HG03159 (cell line): ENCODE results near the gene OVAAL.

Experiments
- ATAC-seq: cut with Tn5 transposase; IDR thresholded peaks from one replicate; pipeline ENCODE4 v1.9.1; 2021; ENCODE audit warnings: mild to moderate bottlenecking, moderate library complexity; ENCODE audit not compliant: unreplicated experiment

The OVAAL gene

DNA sequence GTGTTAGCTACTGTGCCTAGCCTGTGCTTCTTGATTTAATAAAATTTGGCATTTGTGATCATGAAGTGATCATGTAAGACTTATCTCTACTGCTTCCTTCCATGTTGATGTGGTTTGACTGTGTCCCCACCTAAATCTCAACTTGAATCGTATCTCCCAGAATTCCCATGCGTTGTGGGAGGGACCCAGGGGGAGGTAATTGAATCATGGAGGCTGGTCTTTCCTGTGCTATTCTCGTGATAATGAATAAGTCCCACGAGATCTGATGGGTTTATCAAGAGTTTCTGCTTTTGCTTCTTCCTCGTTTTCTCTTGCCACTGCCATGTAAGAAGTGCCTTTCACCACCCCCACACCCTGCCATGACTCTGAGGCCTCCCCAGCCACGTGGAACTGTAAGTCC is at the start of gene OVAAL:
OVAAL (plus strand) TSS at position 301 of the 400 bp plus-strand sequence.
- ATAC-seq, result no peak

DNA sequence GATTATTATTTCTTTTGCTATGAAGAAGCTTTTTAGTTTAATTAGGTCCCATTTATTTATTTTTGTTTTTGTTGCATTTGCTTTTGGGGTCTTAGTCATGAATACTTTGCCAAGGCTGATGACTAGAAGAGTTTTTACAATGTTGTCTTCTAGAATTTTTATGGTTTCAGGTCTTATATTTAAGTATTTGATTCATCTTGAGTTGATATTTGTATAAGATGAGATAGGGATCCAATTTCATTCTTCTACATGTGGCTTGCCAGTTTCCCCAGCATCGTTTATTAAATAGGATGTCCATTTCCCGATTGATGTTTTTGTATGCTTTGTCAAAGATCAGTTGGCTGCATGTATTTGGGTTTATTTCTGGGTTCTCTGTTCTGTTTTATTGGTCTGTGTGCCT is 47.9 kb upstream of the OVAAL start:
- no peak for ATAC-seq

DNA sequence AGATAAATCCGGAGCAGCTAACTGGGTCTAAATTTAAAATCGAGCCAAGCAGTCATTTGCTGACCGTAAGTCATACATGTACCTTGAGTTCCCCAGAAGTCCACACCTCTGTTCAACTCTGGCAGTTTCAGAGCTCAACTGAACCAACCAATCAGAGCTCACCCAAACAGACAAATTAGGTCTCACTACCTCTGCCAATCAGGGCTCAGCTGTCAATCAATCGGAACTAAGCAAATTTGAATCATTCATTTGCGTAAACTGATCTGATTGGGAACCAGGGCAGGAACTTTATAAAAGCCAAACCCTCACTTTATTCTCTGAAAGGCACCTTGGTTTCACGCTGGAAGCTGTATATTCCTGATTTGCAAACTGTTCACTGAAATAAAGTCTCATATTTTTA is 45.2 kb upstream of the OVAAL start:
- ATAC-seq, result no peak

- ATAC-seq, result no peak
Measured at GRCh38 chr1:180515364-180515763, 43.4 kb upstream of the OVAAL start.

GRCh38 chr1:180515857-180516388 is 42.8 kb upstream of the OVAAL start:
- peak; percentile 89 for ATAC-seq

DNA sequence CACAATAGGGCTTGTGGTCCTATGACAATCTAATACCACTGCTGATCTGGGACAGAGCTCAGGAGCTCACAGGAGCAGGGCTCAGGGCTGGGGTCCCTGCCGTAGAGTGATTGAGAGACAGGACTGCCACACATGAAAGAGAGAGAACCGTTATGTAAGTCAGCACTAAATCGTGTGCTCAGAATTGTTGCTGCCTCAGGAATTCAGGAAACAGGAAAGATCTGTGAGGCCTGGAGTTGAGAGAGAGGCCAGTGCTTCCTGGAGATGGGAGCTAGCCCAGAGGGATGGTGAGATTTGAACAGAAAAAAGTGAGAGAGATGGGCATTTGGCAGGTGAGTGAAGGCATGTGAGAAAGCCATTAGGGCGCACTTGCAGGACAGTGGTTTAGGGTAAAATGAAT is 38.9 kb upstream of the OVAAL start:
- no peak for ATAC-seq

DNA sequence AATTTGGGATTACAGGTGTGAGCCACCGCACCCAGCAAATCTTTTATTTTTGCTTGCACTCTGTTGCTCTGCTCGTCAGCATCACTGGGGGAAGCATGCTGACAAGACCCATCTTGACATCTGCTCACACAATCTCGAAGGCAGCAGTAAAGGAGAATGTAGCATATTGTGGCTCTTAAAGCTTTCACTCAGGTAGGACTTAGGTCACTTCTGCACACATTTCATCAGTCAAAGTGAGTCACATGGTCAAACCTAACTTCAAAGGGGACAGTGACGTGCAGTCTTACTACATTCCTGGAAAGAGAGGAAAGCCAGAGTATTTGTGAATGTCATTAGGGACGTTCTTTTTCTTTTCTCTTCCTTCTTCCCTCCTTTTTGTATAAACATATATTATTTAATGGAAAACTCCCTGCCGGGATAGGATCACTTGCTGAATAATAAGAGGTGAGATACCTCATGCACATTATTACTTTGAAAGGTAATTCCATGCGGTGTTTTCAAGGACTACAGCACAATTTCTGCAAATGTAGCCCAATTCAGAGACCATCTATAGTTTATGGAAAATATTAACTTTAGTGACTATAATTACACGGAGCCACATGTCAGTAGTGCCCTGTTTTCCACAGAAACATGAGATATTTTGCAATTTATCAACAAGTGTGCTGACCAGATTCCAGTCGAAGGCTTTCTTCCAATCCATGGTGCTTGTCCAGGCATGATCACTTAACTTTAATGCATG is 37.1 kb upstream of the OVAAL start:
- no peak for ATAC-seq

GRCh38 chr1:180522213-180522515 is 36.6 kb upstream of the OVAAL start:
- ATAC-seq, result no peak

DNA sequence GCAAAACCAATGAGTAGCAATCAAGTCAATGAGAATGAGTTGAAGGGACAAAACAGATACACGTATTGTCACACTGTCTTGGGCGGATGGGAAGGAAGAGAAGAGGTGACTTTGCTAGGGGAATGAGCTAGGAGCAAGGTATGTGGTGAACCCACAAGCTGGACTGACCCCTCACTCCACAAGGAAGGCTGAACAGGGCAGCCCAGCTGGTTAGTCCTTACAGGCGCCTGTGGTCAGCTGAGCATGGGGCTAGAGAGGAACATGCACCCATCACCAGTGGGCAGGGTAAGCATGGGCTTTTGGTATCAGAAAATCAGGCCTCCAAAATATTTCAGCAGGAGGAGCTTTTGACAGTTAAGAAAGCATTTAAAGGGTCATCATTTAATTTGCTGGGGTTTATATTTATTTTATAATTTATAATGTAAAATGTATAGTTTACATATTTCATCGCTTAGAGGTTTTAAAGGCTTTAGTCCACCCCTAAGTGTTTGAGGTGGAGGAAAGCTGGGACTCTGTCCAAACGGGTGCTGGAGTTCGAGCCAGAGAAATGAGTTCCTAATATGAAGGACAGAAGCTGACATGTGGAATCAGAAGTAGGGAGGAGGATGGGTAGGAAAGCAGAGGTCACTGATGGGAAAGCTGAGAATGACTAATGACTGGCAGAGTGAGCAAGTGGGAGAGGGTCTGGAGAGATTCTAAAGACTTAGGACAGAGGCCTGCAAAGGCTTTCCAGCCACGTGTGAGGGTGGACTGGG is 34.4 kb upstream of the OVAAL start:
- ATAC-seq, result no peak

- no peak for ATAC-seq
Measured at GRCh38 chr1:180524915-180525714, 33.6 kb upstream of the OVAAL start.

DNA sequence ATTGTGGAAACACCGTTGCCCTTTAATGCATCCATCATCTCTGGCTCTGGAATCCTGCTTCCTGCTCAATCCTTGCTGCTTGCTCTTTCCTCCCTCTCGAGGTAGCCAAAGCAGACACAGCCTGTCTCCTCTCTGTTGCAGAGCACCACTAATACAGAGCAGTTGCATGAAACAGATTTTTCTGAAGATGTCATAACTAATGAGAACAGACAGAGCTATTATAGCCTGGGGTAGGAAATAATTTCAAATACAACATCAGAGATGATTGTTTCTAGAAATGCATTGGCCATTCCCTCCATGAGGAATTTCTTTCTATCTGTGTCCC is 33.1 kb upstream of the OVAAL start:
- no peak for ATAC-seq

DNA sequence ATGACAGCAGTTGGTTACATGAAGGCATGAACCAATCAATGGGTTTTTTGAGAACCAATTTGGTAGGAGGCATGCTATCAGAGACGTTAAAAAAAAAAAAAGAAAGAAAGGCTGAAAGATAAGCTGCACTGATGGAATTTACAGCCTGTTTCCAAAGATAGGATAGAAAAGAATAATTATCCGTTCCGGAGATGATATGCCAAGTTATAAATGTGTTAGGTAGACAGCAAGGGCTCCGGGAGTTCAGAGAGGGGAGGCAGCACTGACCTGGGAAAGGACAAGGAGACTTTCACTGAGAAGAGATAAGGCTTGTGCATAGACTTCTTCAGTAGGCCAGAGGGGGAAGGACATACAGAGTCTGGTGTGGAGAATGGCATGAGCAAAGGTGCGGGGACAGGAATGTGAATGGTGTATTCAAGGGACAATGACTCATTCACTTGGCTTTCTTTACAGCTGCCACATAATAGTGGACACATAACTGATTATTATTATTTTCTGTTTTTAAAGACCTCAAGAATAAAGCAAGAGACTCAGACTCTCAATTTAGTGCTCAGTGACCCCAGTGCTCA is 31.6 kb upstream of the OVAAL start:
- no peak for ATAC-seq

- no peak for ATAC-seq
Measured at GRCh38 chr1:180528868-180529470, 29.8 kb upstream of the OVAAL start.

DNA sequence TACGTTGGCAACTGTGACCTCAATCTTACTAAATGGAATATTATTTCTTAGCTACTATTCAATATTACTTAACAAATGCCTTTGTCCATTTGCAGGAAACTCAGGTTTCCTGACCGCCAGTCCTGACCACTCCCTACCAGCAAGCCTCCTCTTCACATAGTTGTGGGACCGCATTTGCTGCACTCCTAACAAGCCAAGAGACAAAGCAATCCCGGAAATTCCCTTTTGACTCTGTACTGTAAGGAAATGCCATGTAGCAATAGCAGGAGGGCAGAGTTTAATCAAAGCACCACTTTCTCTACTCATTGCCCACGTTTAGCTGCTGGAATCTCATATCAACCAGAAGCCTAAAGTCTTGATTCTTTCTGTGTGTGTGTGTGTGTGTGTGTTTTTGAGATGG is 28.3 kb upstream of the OVAAL start:
- ATAC-seq, result no peak

GRCh38 chr1:180532854-180533253 is 25.9 kb upstream of the OVAAL start:
- ATAC-seq, result no peak

DNA sequence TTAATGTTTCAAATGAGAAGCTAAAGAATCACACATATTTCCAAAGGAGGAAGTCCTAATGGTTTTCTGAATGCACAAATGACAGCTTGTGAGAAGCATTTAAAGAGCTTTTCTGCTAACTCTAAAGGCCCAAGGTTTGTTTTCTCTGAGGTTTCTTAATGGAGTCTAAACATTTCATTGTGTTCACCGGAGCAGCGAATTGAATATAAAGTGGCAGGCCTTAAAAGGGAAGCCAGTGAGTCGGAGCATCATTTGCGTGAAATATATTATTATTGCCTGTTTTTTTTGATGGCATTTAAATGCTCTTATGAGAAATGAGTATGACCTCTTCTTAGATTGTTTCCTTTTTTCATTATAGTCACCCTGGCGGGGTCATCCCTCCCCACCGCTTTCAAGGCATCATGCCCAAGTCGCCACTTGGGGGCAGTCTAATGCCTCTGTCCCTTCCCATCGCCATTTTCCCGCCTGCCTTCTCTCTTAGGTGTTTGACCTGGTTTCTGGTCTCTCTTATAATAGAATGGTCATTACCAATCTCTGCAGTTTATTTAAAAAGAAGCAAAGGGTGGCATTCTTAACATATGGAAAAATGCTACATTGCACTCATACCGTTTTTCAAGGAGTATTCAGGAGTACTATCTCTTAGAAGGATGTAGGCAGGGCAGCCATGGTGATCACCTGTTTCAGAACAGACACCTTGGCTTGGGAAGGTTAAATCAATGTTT is 25.3 kb upstream of the OVAAL start:
- ATAC-seq, result peak; percentile 56

DNA sequence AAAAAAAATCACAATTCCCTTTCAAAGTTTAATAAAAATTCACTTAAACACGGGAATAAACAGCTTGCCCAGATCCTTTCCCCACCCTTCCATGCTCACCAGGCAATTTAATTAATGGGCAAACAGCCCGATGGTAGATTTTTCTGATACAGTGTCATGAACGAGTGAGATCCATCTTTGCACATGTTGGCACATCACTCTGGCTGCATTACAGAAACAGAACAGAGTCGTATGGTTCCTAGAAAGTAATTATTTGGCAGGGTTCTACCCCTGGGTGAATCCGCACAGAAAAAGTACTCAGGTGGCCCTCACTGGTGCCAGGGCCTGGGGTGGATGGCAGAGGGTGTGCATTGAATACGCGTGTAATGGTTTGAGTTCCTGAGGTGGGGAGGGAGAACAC is 24.6 kb upstream of the OVAAL start:
- no peak for ATAC-seq

DNA sequence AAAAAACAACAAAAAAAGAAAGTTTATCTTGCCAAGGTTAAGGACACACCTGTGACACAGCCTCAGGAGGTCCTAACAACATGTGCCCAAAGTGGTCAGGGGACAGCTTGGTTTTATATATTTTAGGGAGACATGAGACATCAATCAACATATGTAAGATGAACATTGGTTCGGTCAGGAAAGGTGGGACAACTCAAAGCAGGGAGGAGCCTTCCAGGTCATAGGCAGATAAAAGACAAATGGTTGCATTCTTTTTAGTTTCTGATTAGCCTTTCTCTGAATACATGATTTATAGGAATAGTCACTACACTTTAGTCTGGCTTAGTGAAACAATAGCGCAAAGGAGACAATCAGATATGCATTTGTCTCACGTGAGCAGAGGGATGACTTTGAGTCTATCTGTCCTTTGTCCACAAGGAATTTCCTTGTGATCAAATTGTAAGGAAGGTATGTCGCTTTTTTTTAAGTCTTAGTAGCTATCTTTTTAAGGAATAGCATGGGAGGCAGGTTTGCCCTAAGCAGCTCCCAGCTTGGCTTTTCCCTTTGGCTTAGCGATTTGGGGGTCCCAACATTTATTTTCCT is 23.3 kb upstream of the OVAAL start:
- no peak for ATAC-seq

DNA sequence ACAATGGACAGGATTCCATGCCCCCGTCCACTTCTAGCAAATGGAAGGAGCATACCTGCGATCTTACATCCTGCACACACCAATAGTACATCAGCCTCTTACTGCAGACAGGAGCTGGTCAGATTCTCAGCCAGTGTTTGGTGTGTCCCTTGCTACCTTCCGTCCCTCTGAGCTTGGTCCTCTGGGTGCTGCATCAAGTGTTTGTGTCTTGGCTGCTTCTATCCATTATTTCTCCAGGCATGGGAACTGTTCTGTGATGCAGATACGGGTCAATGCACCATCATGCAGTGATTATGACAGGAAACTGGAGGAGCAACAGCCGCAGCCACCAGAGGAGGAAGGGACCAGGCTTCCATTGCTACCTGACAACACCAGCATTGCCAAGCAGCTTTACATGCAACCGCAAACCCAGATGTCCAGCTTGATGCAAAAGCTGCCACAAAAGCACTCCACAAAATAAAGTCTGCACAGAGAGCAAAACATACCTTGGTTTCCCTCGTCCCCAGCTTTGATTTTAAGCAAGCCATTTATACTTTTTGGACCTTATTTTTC is 21.9 kb upstream of the OVAAL start:
- ATAC-seq, result no peak

DNA sequence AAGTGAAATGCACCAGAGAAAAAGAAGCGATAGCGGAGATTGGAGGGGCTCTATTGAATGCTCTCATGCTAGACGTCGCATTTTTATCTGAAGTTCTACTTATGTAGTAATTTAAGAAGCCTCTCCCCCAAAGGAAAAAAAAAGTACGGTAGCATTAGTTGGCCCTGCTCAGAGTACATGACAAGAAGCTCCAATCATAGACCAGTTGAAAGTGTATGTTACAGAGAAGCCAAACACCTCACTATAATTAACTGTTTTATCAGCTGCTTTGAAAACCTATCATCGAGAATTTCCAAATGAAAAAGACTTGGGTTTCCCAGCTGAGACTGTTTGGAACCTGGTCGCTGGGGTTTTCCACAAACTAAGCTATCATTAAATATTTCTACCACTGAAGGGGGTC is 19.6 kb upstream of the OVAAL start:
- ATAC-seq, result no peak
